Epithelial cell of proximal tubule (primary cell): Measurements from ENCODE around the gene GYS1. TPM values are rescaled to one million over a fixed set of nuclear protein-coding genes. Genes with fewer than 3 reads are reported as not detected.

ENCODE experiments used
- DNase-seq: peaks from one replicate; pipeline ENCODE4 v3.0.0-alpha.2; 2011; ENCODE audit warnings: low read depth
- H3K4me3 ChIP-seq: 2 replicates; pipeline ENCODE4 v1.5.1; 2011; ENCODE audit warnings: low read depth, mild to moderate bottlenecking, low read length
- CTCF ChIP-seq: conservative IDR thresholded peaks from 2 replicates; pipeline ENCODE4 v1.5.1; 2012; ENCODE audit warnings: low read depth, mild to moderate bottlenecking, low read length
- total RNA-seq: library from RNA; depleted of rRNA; stranded (reverse); fragments of >200 nt; gene quantifications from 2 replicates; pipeline ENCODE4 v1.2.3, GENCODE V29; 2015

The GYS1 gene
- total RNA-seq, 1 donor from 2014 or later = 42.4 TPM

- no peak for DNase-seq
- peak overlapping the region; percentile 96 for H3K4me3 ChIP-seq
- TF ChIP-seq CTCF = no peak
Measured at GRCh38 chr19:48966541-48967345, 26.4 kb downstream of the GYS1 start.

GRCh38 chr19:48965806-48966540 lies 27.1 kb downstream of the GYS1 start:
- H3K4me3 ChIP-seq = peak overlapping the region; percentile 96
- no peak for TF ChIP-seq CTCF
- DNase-seq = no peak

GRCh38 chr19:48965040-48965805 lies 27.9 kb downstream of the GYS1 start, which contains the start of gene FTL:
Gene FTL (plus strand): TSS chr19:48965309. CDS start chr19:48965508, 199 bp downstream.
- DNase-seq = no peak
- TF ChIP-seq CTCF = no peak
- H3K4me3 ChIP-seq = peak within 1 kb of the TSS; percentile 96

GRCh38 chr19:48964205-48965039 lies 28.7 kb downstream of the GYS1 start:
- peak overlapping the region; percentile 51 for H3K4me3 ChIP-seq
- no peak for TF ChIP-seq CTCF
- DNase-seq = no peak

GRCh38 chr19:48963371-48964204 lies 29.5 kb downstream of the GYS1 start:
- H3K4me3 ChIP-seq = peak overlapping the region; percentile 51
- DNase-seq = no peak
- no peak for TF ChIP-seq CTCF

- peak overlapping the region; percentile 51 for H3K4me3 ChIP-seq
- no peak for DNase-seq
- TF ChIP-seq CTCF = no peak
Measured at GRCh38 chr19:48962849-48963165, 30.3 kb downstream of the GYS1 start.
